GM18502 (cell line): ENCODE results near the gene ANKRD44.
"Not testable (repeated sequence)": the region's sequence is repeated elsewhere in the genome, so short reads cannot be mapped to it uniquely, and the experiment has no call there.

ENCODE experiments used
- ATAC-seq: cut with Tn5 transposase; IDR thresholded peaks from one replicate; pipeline ENCODE4 v1.9.1; 2021; ENCODE audit warnings: mild to moderate bottlenecking; ENCODE audit not compliant: unreplicated experiment, poor library complexity

ANKRD44 gene

DNA sequence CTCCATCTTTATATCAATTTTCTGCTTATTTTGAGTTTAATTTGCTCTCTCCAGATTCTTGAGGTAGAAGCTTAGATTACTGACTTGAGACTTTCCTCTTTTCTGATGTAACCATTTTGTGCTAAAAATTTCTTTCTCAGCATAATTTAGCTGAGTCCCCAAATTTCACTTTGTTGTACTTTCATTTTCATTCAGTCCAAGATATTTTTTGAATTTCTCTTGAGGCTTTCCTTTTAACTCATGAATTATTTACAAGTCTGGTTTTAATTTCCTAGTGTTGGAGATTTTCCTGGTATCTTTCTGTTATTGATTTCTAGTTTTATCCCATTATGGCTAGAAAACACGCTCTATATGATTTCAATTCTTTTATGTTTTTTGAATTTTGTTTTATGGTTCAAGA lies 239.4 kb downstream of the ANKRD44 start:
- no peak for ATAC-seq

- no peak for ATAC-seq
Observed at GRCh38 chr2:197069958-197070357, 240.6 kb downstream of the ANKRD44 start.

DNA sequence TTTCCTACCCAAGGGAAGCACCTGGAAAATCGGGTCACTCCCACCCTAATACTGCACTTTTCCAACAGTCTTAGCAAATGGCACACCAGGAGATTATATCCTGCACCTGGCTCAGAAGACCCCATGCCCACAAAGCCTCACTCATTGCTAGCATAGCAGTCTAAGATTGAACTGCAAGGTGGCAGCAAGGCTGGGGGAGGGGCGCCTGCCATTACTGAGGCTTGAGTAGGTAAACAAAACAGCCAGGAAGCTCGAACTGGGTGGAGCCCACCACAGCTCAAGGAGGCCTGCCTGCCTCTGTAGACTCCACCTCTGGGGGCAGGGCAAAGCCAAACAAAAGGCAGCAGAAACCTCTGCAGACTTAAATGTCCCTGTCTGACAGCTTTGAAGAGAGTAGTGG lies 248.0 kb downstream of the ANKRD44 start:
- ATAC-seq = not testable (repeated sequence)

DNA sequence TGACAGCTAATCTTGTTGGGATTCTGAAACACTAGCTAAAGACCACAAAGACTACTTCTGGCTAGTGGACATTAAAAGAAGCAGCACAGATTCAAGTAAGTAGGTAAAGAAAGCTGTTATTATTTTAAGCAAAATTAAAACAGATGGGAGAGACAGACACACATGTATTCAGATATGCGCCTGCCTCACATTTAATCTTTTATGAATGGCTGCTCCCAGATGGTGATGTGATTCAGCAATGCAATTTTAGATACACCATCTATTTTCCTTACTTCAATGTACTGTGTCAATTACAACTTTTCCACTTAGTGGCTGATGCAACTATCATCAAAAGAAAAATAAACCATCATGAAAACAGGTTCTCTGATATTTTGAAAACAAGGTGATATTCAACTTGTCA lies 251.1 kb downstream of the ANKRD44 start:
- ATAC-seq = no peak

DNA sequence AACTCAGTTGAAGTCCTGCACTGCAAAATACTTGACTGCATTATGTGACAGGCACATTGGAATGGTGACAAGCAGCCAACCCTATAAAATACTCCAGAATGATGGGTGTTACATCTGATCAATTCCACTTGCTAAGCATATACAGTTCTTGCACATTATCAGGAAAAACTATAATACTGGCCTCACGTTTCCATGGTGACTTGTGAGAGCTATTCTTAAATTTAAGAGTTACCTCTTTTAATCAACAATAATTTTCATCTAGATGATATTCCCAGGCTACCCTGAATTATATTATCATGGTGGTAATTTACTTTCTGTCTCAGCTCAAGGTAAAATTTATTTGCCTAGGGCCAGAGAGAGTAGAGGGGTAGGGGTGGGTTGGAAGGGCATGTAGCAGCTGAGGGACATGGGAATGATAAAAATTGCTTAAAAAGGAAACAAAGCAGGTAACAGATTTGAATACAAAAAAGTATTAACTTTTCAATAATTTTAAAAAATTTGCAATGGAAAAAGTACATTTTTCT lies 251.7 kb downstream of the ANKRD44 start:
- no peak for ATAC-seq

- ATAC-seq = no peak
Observed at GRCh38 chr2:197057959-197058358, 252.6 kb downstream of the ANKRD44 start.

GRCh38 chr2:197055045-197055444 lies 255.5 kb downstream of the ANKRD44 start:
- ATAC-seq = no peak

DNA sequence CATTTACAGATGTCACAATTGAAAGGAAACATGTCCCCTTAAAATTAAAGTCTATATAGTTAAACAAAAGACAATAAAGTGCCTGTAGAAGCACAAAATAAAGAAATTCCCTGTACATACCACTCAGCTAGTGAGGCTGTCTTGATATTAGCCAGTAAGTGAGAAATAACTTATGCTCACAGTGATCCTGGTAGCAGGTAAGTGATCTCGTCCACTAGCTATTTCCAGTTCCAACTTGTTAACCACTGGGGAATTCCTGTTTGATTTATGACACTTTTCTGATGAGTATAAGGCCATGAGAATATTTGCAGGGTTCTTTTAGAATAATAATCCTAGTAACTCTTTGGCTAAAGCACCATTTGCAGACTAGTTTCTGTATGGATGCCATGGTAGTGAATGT lies 256.1 kb downstream of the ANKRD44 start:
- ATAC-seq = no peak

- no peak for ATAC-seq
Observed at GRCh38 chr2:197052356-197052755, 258.2 kb downstream of the ANKRD44 start.

DNA sequence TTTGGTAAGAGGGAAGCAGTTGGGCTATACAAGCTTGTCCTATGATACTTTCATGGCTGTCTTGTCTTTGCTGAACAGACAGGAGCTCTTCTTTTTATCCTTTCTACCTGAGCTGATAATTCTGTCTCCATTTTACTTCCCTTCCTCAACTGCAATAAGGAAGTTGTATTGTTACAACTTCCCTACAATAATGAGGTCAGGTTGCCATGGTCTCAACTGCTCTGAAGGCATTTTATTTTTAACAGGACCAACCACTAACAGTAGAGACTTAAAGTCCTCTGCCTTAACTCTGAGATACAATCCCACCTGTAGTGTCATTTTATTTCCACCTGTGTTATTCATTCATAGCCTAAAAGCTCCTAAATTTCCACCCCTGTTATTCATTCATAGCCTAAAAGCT lies 265.5 kb downstream of the ANKRD44 start:
- no peak for ATAC-seq

- no peak for ATAC-seq
Observed at GRCh38 chr2:197042739-197043196, 267.8 kb downstream of the ANKRD44 start.

- ATAC-seq = no peak
Observed at GRCh38 chr2:197037863-197038398, 272.6 kb downstream of the ANKRD44 start.

DNA sequence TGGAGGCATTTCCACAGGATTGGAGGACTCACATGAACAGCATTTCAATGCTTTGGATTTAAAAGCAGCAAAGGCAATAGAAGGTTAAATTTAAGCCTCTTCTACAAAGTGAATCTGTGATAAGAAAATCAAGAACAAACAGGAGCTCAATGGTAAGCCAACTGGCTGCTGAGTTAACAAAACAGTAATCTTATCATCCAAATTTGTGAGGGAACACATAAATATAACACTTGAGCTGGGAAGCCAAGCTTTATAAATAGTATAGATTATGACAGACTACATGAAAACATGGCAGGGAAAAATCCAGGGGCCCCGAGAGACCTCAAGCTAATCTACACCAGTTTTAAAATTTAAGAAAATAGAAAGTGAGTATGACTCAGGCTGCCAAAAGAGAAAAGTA lies 275.6 kb downstream of the ANKRD44 start:
- ATAC-seq = no peak

DNA sequence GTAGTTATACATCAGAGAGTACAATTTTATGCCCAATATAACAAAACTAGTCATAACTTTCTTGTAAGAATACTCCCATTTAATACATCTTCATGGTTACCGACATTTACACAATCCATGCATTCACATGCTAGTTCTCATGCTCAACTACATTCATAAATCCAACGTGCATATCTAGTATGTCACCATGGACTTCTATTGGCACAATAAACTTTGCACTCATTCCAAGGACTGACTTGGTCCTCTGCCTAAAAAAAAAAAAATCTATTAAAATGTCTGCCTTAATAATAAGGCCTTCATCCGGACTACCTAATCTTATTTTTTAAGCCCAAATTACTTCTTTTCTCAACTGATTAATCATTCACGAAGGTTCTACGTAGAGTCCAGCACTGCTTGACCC lies 276.3 kb downstream of the ANKRD44 start:
- ATAC-seq = no peak

- no peak for ATAC-seq
Observed at GRCh38 chr2:197033222-197033621, 277.4 kb downstream of the ANKRD44 start.

DNA sequence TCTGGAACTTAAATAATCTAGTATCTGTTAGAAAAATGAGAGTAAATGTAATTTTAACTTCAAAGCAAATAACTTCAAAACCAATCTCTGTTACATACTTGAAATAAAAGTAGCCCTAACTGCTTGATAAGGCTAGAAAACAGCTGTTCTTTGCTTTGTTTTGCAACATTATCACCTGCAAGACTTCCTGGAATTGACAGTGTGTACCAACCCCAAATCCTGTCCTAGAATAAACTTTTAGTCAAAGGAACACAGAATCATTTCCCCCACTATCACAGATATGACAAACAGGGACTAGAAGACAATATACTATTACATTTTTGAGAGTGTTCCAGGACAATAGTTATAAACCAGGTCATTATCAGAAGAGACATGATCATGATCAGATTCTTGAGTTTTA lies 278.8 kb downstream of the ANKRD44 start:
- no peak for ATAC-seq

- ATAC-seq = no peak
Observed at GRCh38 chr2:197030090-197030489, 280.5 kb downstream of the ANKRD44 start.

DNA sequence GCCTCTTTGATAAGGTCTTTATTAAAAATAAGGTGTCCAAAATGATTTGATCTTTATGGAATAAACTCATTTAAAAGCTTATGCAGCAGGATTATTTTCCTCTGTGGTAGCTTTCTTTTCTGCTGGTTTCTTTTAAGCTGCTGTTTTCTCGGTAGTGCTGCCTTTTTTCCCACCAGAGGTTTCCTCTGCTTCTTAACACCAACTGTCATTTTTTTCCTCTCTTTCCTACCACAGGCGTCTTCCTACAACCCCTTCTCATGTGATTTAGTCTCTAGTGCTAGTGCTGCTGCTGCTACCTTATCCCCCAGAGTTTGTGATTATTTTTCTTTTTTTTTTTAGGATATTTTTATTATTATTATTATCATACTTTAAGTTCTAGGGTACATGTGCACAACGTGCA lies 281.9 kb downstream of the ANKRD44 start:
- no peak for ATAC-seq

DNA sequence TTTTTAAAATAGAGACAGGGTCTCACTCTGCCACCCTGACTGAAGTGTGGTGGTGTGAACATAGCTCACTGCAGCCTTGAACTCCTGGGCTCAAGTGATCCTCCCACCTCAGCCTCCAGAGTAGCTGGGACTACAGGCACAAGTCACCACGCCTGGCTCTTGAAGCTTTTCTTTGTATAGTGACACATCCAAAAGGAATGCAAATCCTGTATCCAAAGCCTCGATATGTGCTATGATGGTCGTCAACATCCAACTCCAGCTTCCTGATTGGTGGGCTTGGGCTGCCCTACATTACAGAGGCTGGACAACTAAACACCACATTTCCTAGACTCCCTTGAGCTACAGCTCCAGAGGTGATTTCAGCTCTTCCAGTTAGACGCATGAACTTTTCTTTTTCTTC lies 282.4 kb downstream of the ANKRD44 start:
- ATAC-seq = no peak

- ATAC-seq = no peak
Observed at GRCh38 chr2:197024206-197024605, 286.4 kb downstream of the ANKRD44 start.

GRCh38 chr2:197020921-197021320 lies 289.7 kb downstream of the ANKRD44 start:
- not testable (repeated sequence) for ATAC-seq

DNA sequence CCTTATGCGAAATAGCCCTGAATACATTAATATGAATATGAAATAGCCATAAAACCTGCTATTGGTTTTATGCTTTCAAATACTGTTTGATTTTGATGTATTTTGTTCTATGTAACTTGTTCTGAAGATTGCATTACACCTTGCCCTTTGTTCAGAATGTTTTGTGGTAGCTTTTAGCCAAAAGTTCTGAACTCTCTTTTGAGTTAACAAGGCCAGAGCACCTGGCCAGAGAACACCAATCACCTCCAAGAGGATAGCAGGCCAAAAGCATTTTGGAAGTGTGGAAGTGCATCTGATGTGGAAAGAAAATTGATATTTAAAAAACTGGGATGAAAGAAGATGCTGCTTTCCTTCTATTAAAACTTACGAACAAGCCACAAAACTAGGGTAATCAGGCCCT lies 297.5 kb downstream of the ANKRD44 start:
- no peak for ATAC-seq
